Ovary (tissue), 9 donors: ENCODE data around the gene TLE2. TPM values are rescaled to one million over a fixed set of nuclear protein-coding genes. Genes with fewer than 3 reads are reported as not detected.

ENCODE experiments used
- DNase-seq, 5 donors: peaks; one replicate each; pipeline ENCODE4 v3.0.0-alpha.2; 2019 to 2020
- H3K27ac ChIP-seq, 2 donors: fragments of 200-600 bp; one replicate each; pipeline versions ENCODE4 v1.5.1 to v1.8.0; 2019 to 2022
- H3K27me3 ChIP-seq: fragments of 200-600 bp; one replicate; pipeline ENCODE4 v1.8.0; 2022
- H3K36me3 ChIP-seq: fragments of 200-600 bp; sonication (generic); one replicate; pipeline ENCODE4 v1.5.1; 2019
- H3K4me1 ChIP-seq: one replicate; pipeline ENCODE4 v1.8.1; 2013; ENCODE audit warnings: mild to moderate bottlenecking, moderate library complexity; ENCODE audit not compliant: insufficient read depth
- H3K4me3 ChIP-seq: fragments of 200-600 bp; sonication (generic); one replicate; pipeline ENCODE4 v1.5.1; 2017
- H3K9me3 ChIP-seq, 2 donors: fragments of 200-600 bp in 1 of 2; sonication (generic) in 1 of 2; one replicate each; pipeline versions ENCODE4 v1.5.1 to v1.8.1; 2013 to 2019; ENCODE audit warnings: mild to moderate bottlenecking in 1 of 2, moderate library complexity in 1 of 2
- EP300 ChIP-seq: sonication (generic); formaldehyde crosslinking; IDR thresholded peaks from one replicate; pipeline ENCODE4 v1.6.1; 2017; ENCODE audit warnings: antibody characterized with exemption
- POLR2A ChIP-seq: fragments of 450-650 bp; IDR thresholded peaks from one replicate; pipeline ENCODE4 v1.6.1; 2017; ENCODE audit warnings: antibody characterized with exemption, mild to moderate bottlenecking, moderate library complexity
- WGBS, 3 donors: extraction: QIAGEN DNeasy Blood & Tissue Kit in 1 of 3; methylation state at CpG; one replicate each; pipeline versions ENCODE4 v1.1.5 to v1.1.7; 2013 to 2017; 5-methylcytosine and 5-hydroxymethylcytosine counted together
- intact Hi-C, 4 donors: fragments of 100-400 bp; cut with DNase I; formaldehyde crosslinking; loops; one replicate each; pipeline versions ENCODE4 v1.11.0 to v1.15.1; 2022 to 2023
- polyA plus RNA-seq, 2 donors: library from polyadenylated mRNA; stranded (reverse); fragments of 200-250 nt in 1 of 2; fragments of 350-450 nt in 1 of 2; fragmentation: Illumina TruSeq in 1 of 2; extraction: RNeasy Lipid Tissue Mini Kit (QIAGEN cat#74804) in 1 of 2; gene quantifications; one replicate each; pipeline ENCODE4 v1.2.3, GENCODE V29; 2013 to 2014
- total RNA-seq, 7 donors: library from RNA; depleted of rRNA in 2 of 7; stranded (reverse); fragments of >200 nt in 2 of 7; fragmentation: NEBNext Ultra II Directional in 3 of 7; extraction: Animal tissue kit (Norgen Biotek cat#: 25700) in 3 of 7; gene quantifications; one replicate each; pipeline versions ENCODE4 v1.1.0 to v1.2.4, GENCODE V29; 2016 to 2023
- TF ChIP-seq, protein P1 (sequence below), 3 donors: fragments of 450-650 bp in 2 of 3; fragments of 200-600 bp in 1 of 3; IDR thresholded peaks; one replicate each; pipeline versions ENCODE4 v1.5.1 to v1.8.0; 2016 to 2022; ENCODE audit warnings: antibody characterized with exemption in 3 of 3, mild to moderate bottlenecking in 1 of 3
- donor health status: DM: no; HTN: no; CAD: no; lungs with moderate emphysema.
- donor health status: DM: no; HTN: no; CAD: no.
- donor health status: Bipolar disorder and iron deficiency.
- donor health status: DM: yes; HTN: yes; CAD: no.
- donor health status: DM: no; HTN: no; CAD: no.
- donor health status: DM: yes; HTN: yes; CAD: no.

The TLE2 gene
- total and polyA plus RNA-seq, 9 donors, result 15.1 to 43.9 (median 35.0) TPM

DNA sequence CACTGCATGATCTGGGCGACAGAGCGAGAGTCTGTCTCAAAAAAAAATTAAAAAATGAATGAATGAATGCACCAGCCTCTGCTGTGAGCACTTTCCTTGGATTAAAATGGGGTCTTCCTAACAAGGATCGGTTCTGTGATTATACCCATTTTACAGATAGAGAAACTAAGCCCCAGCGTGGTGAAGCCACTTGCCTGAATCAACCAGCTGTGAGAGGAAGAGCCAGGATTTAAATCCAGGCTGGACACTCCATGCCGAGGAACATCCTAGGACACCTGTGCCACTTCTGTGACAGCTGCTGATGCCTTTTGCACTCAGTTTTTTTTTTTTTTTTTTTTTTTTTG, 19.1 kb upstream of the TLE2 start:
- 81 to 84% (median 83%) methylated on average over 5 of the region's 5 CpGs for WGBS, 3 donors
- Histone ChIP-seq H3K4me3 (peak overlapping the region; percentile 35), H3K27ac (peak overlapping the region in 1 of 2 donors; percentile 92)

DNA sequence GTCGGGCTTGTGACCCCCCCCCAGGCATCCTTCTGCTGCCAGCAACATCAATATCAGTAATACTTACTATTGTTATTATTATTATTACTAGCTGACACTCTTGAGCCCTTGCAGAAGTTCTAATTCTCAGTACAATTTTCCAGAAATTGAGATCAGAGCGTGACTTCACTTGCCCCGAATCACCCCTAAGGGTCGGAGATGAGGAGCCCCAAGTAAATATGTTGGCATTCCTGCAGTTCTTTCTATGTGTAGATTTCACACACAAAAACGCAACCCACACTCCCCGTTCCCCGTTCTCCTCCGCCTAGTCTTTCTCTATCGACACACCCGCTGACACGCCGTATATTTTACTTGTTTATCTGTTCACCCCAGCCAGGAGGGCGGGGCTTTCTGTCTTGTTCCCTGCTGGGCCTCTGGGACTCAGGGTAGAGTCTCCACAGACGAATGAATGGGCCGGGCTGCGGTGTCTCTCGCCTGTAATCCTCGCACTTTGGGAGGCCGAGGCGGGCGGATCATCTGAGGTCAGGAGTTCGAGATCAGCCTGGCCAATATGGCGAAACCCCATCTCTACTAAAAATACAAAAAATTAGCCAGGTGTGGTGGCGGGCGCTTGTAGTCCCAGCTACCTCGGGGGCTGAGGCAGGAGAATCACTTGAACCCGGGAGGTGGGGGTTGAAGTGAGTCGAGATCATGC, 18.6 kb upstream of the TLE2 start:
- DNase-seq, result peak; percentile 84 to 93 (median 91)
- WGBS, 3 donors, result 9 to 11% (median 10%) methylated on average over 28 of the region's 28 CpGs
- H3K4me3 ChIP-seq, result peak overlapping the region; percentile 35
- no peaks in the 10 kb centered on the region for H3K27me3 ChIP-seq
- no peaks in the 10 kb centered on the region for H3K9me3 ChIP-seq
- H3K36me3 ChIP-seq, result no peaks in the 10 kb centered on the region
- intact Hi-C loops, result no loop called here
- no peaks in the 10 kb centered on the region for H3K4me1 ChIP-seq
- TF ChIP-seq EP300 (no peak), POLR2A (peak; percentile 31)
- TF ChIP-seq, protein P1, sequence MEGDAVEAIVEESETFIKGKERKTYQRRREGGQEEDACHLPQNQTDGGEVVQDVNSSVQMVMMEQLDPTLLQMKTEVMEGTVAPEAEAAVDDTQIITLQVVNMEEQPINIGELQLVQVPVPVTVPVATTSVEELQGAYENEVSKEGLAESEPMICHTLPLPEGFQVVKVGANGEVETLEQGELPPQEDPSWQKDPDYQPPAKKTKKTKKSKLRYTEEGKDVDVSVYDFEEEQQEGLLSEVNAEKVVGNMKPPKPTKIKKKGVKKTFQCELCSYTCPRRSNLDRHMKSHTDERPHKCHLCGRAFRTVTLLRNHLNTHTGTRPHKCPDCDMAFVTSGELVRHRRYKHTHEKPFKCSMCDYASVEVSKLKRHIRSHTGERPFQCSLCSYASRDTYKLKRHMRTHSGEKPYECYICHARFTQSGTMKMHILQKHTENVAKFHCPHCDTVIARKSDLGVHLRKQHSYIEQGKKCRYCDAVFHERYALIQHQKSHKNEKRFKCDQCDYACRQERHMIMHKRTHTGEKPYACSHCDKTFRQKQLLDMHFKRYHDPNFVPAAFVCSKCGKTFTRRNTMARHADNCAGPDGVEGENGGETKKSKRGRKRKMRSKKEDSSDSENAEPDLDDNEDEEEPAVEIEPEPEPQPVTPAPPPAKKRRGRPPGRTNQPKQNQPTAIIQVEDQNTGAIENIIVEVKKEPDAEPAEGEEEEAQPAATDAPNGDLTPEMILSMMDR (IDR thresholded peaks at IDR 0.05), result no peak
- H3K27ac ChIP-seq, result peak overlapping the region; percentile 91 to 92

More for the DNA sequence above, 19.1 kb upstream of the TLE2 start:
- H3K9me3 ChIP-seq, result no peaks in the 10 kb centered on the region
- no peaks in the 10 kb centered on the region for H3K27me3 ChIP-seq
- no peaks in the 10 kb centered on the region for H3K36me3 ChIP-seq
- no peaks in the 10 kb centered on the region for H3K4me1 ChIP-seq
- TF ChIP-seq, protein P1 (IDR thresholded peaks at IDR 0.05), result no peak
- TF ChIP-seq POLR2A (no peak), EP300 (no peak)
- DNase-seq, result no peak
- intact Hi-C loops, result no loop called here

DNA sequence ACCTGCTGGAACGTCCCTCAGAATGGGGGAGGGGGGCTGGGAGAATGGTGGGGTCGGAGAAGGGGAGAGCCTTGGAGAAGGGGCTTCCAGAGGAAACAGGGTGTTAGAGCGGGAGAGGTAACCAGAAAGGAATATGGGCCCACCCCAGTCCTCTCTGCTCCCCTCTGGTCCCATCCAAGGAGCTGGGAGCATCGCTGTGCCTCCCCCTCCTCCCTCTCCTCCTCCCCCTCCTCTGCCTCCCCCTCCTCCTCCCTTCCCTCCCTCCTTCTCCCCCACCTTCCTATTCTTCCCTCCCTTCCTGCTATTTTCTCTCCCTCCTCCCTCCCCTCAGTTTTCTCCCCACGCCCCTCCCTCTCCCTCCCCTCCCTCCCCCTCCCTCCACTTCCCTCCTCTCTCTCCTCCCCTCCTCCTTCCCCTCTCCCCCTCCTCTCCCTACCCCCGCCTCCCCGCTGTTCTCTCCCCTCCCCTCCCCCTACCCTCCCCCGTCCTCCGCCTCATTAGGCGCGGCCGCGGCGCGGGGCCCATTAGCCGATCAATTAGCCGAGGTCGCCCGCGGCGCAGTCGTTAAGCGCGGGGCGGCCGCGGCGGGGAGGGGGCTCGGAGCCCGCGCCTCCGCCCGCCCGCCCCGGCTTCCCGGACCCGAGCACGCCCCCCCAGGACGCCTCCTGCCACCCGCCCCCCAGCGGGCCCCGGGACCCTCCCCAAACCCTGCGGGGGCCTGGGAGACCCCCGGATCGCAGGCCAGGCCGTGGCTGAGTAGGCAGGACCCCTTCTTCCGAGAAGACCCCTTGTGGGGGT, 17.8 kb upstream of the TLE2 start:
- intact Hi-C loops, result no loop called here
- H3K4me1 ChIP-seq, result peaks cover under 1% of the 10 kb centered on the region
- DNase-seq, result peak; percentile 79 to 88 (median 87)
- TF ChIP-seq POLR2A (no peak), EP300 (no peak)
- TF ChIP-seq, protein P1 (IDR thresholded peaks at IDR 0.05), result no peak
- H3K27ac ChIP-seq, result peak overlapping the region; percentile 91 to 92
- H3K27me3 ChIP-seq, result no peaks in the 10 kb centered on the region
- no peaks in the 10 kb centered on the region for H3K36me3 ChIP-seq
- H3K4me3 ChIP-seq, result peak overlapping the region; percentile 35
- WGBS, 3 donors, result 3 to 11% (median 8%) methylated on average over 9 to 46 of the region's 47 CpGs
- no peaks in the 10 kb centered on the region for H3K9me3 ChIP-seq

DNA sequence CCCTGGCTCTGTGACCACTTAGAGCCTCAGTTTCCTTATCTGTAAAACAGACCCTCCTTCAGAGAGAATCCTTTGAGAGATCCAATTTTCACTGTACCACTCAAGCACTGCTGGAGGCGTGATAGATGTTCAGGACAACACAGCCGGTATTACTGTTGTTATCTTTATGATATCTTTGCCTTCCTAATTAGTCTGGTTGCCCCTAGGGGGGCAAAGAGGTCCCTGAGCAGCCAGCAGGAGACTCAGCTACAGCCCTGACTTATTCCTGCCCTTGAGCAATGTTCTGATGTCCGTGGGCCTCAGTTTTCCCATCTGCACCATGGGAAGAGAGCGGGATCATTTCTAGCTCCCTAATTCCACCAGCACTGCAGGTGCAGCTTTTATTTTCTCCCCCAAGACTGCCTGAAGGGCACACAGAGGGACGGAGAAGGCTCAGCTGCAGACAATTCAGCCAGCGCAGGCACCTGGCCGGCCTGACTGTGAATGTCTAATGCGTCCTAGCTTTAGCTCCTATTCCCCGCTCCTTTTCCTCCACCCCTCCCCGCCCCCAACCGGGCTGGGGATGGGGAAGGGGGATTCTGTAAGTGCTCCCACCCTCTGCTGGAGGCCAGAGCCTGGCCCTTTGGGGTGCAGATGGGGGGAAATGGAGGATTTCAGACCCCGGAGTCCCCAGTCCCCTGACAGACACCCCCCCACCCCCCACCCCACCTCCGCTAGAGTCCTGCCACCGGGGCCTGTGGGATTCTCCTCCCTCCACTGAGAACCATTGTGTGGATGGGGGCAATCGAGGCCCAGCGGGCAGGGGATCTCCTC, 17.0 kb upstream of the TLE2 start:
- H3K4me3 ChIP-seq, result no peak overlapping the region
- peak overlapping the region; percentile 80 to 91 for H3K27ac ChIP-seq
- H3K9me3 ChIP-seq, result no peaks in the 10 kb centered on the region
- WGBS, 3 donors, result 40 to 48% (median 41%) methylated on average over 16 of the region's 16 CpGs
- H3K4me1 ChIP-seq, result peaks cover 3% of the 10 kb centered on the region
- intact Hi-C loops, result no loop called here
- TF ChIP-seq, protein P1 (IDR thresholded peaks at IDR 0.05), result no peak
- TF ChIP-seq EP300 (no peak), POLR2A (no peak)
- H3K27me3 ChIP-seq, result no peaks in the 10 kb centered on the region
- DNase-seq, result peak in 3 of 5 donors; percentile 58 to 67 (median 61)
- H3K36me3 ChIP-seq, result no peaks in the 10 kb centered on the region
